Measurements from ENCODE around the gene PIP4P1. TPM values are rescaled to one million over a fixed set of nuclear protein-coding genes. Genes with fewer than 3 reads are reported as not detected.
"Not testable (repeated sequence)": the region's sequence is repeated elsewhere in the genome, so short reads cannot be mapped to it uniquely, and the experiment has no call there.

Gene PIP4P1
- total RNA-seq, 2 donors from 2014 or later, result 58.5 to 58.9 TPM

DNA sequence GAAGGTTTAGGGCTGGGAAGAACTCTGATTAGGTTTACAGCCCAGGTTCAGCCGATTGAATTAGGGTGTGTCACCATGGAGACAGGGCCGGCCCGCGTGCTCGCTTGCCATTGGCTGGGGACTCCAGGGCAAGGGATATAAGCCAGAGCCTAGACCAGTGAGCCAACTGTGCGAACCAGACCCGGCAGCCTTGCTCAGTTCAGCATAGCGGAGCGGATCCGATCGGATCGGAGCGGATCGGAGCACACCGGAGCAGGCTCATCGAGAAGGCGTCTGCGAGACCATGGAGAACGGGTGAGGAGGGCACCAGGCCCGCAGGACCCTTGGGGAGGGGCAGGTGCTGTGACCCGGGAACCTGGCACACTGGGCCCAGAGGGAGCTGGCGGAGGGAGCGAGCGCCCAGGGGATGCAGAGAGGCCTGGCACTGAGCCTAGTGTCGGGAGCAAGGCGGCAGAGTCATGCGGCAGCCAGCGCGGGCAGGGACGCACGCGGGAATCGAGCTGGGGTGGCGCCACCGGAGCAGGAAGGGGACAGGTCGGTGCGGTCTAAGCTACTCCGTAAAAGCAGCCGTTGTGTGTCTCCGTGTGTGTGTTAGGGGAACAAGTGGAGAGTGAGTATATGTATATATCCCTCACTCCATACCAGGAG lies 8.1 kb upstream of the PIP4P1 start, which contains the start of gene PNP:
PNP (plus strand) TSS at position 165 of the 648 bp plus-strand sequence; CDS start at position 284, 119 bp downstream.
- H3K27ac Mint-ChIP-seq, result peak within 1 kb of the TSS; percentile 97
- DNase-seq (peak; percentile 71 to 84 (median 81)), ATAC-seq (peak; percentile 94)
- peaks cover 50% of the 10 kb centered on the region for H3K4me1 Mint-ChIP-seq
- peak within 1 kb of the TSS; percentile 100 for H3K4me3 Mint-ChIP-seq
- H3K36me3 Mint-ChIP-seq (ENCODE audit: low read depth), result peaks cover 12% of the 10 kb centered on the region
- H3K27me3 Mint-ChIP-seq, result no peaks in the 10 kb centered on the region
- no peaks in the 10 kb centered on the region for H3K9me3 ChIP-seq (ENCODE audit: control insufficient read depth, low read length, poor library complexity, severe bottlenecking)

DNA sequence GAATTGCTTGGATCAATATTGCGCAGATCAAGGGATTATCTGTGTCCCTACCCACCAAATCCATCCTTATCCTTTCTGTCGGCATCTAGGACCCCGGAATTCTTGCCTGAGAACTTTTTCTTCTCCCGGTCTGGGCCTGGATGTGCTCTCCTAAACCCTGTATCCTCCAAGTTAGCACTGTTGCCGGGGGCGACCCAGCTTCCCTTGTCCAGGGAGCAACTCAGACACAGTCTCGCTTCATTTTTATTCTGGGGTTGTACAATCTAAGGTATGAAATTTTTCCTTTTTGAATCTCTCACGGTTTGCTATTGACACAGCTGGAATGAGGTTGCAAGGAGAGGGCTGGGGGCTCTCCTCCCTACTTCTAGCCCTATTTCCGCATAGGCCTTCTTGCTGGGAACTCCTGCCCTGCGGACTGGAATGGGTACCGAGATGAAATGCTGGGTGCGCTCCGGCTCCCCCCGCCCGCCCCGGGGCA lies 7.6 kb upstream of the PIP4P1 start:
- DNase-seq, result no peak
- no peaks in the 10 kb centered on the region for H3K27me3 Mint-ChIP-seq
- peaks cover 44% of the 10 kb centered on the region for H3K4me1 Mint-ChIP-seq
- H3K9me3 ChIP-seq (ENCODE audit: control insufficient read depth, low read length, poor library complexity, severe bottlenecking), result no peaks in the 10 kb centered on the region
- no peak for ATAC-seq
- H3K36me3 Mint-ChIP-seq (ENCODE audit: low read depth), result peaks cover 9% of the 10 kb centered on the region
- peak overlapping the region; percentile 100 for H3K4me3 Mint-ChIP-seq
- H3K27ac Mint-ChIP-seq, result peak overlapping the region; percentile 97

- Mint-ChIP-seq H3K27ac (peak overlapping the region; percentile 82), H3K4me3 (peak overlapping the region; percentile 96), H3K4me1 (peaks cover 31% of the 10 kb centered on the region), H3K27me3 (no peaks in the 10 kb centered on the region), H3K36me3 (ENCODE audit: low read depth) (peaks cover 9% of the 10 kb centered on the region)
- peak; percentile 11 for ATAC-seq
- H3K9me3 ChIP-seq (ENCODE audit: control insufficient read depth, low read length, poor library complexity, severe bottlenecking), result no peaks in the 10 kb centered on the region
- DNase-seq, result peak; percentile 44 to 71 (median 62)
Observed at GRCh38 chr14:20460458-20461224, 593 bp downstream of the PIP4P1 start.

DNA sequence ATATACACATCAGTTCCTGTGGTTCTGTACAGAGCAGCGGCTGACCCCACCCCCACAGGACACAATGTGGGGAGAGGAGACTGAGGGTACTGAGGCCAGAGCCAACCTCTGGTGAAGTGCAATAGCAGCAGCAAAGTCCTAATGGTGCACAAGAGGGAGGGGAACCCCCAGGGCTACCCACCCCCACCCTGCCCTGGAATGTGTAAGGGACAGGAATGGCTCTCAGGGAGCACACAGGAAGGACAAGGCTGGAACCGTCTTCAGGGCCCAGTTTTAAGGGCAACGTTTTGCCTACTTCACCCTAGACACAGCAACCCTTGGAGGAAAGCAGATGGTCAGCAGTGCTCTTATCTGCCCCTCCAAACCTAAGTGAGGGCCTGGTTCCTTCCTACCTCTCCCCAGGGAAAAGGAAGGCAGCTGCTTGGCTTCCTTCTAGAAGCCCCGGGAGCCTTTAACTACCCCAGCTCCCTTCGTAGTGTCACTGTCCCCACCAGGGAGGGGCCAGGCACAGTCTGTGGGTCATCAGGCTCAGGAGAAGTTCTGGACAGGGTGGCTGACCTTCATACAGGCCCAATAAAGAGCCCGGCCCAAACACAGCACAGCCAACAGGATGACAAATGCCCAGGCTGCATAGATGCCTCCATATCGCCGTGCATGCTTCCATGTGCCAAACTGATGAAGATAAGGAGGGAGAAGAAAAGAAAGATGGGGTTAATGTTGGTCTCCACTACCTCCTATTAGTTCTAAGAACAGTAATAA lies 3.0 kb downstream of the PIP4P1 start:
- H3K4me3 Mint-ChIP-seq, result no peak overlapping the region
- ATAC-seq (no peak), DNase-seq (no peak)
- no peak overlapping the region for H3K27ac Mint-ChIP-seq
- H3K9me3 ChIP-seq (ENCODE audit: control insufficient read depth, low read length, poor library complexity, severe bottlenecking), result no peaks in the 10 kb centered on the region
- peaks cover 29% of the 10 kb centered on the region for H3K4me1 Mint-ChIP-seq
- peaks cover 9% of the 10 kb centered on the region for H3K36me3 Mint-ChIP-seq (ENCODE audit: low read depth)
- H3K27me3 Mint-ChIP-seq, result no peaks in the 10 kb centered on the region

DNA sequence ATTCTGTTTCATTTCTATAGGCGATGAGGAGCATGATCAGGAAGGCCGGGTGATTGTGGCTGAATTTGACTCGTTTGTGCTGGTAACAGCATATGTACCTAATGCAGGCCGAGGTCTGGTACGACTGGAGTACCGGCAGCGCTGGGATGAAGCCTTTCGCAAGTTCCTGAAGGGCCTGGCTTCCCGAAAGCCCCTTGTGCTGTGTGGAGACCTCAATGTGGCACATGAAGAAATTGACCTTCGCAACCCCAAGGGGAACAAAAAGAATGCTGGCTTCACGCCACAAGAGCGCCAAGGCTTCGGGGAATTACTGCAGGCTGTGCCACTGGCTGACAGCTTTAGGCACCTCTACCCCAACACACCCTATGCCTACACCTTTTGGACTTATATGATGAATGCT lies 4.3 kb downstream of the PIP4P1 start:
- no peak overlapping the region for H3K4me3 Mint-ChIP-seq
- H3K9me3 ChIP-seq (ENCODE audit: control insufficient read depth, low read length, poor library complexity, severe bottlenecking), result no peaks in the 10 kb centered on the region
- ATAC-seq, result no peak
- no peaks in the 10 kb centered on the region for H3K27me3 Mint-ChIP-seq
- H3K4me1 Mint-ChIP-seq, result peaks cover 26% of the 10 kb centered on the region
- no peak overlapping the region for H3K27ac Mint-ChIP-seq
- no peak for DNase-seq
- H3K36me3 Mint-ChIP-seq (ENCODE audit: low read depth), result peaks cover 9% of the 10 kb centered on the region

GRCh38 chr14:20455355-20456300 lies 5.6 kb downstream of the PIP4P1 start:
- no peak overlapping the region for H3K4me3 Mint-ChIP-seq
- H3K36me3 Mint-ChIP-seq (ENCODE audit: low read depth), result peaks cover 11% of the 10 kb centered on the region
- H3K9me3 ChIP-seq (ENCODE audit: control insufficient read depth, low read length, poor library complexity, severe bottlenecking), result no peaks in the 10 kb centered on the region
- H3K4me1 Mint-ChIP-seq, result peaks cover 19% of the 10 kb centered on the region
- DNase-seq (peak; percentile 11 to 67 (median 54)), ATAC-seq (peak; percentile 74)
- no peak overlapping the region for H3K27ac Mint-ChIP-seq
- no peaks in the 10 kb centered on the region for H3K27me3 Mint-ChIP-seq

- ATAC-seq (peak; percentile 83), DNase-seq (peak; percentile 88 to 94 (median 93))
- Mint-ChIP-seq H3K27ac (no peak within 1 kb of the TSS), H3K27me3 (no peaks in the 10 kb centered on the region), H3K4me1 (peaks cover 10% of the 10 kb centered on the region), H3K4me3 (no peak within 1 kb of the TSS), H3K36me3 (ENCODE audit: low read depth) (peaks cover 10% of the 10 kb centered on the region)
- H3K9me3 ChIP-seq (ENCODE audit: control insufficient read depth, low read length, poor library complexity, severe bottlenecking), result no peaks in the 10 kb centered on the region
Observed at GRCh38 chr14:20454516-20455354, 6.5 kb downstream of the PIP4P1 start, which contains the start of the genes APEX1 and OSGEP. Gene APEX1, plus strand, starts transcription at chr14:20455226. Its CDS starts 420 bp downstream, at chr14:20455646. Gene OSGEP, minus strand, starts transcription at chr14:20454812. Its CDS starts 129 bp downstream, at chr14:20454683.

- Mint-ChIP-seq H3K36me3 (ENCODE audit: low read depth) (peaks cover 17% of the 10 kb centered on the region), H3K27ac (peak overlapping the region; percentile 80)
- not testable (repeated sequence) for H3K27me3 Mint-ChIP-seq; DNase-seq; H3K4me3 Mint-ChIP-seq; ATAC-seq; H3K4me1 Mint-ChIP-seq; H3K9me3 ChIP-seq (ENCODE audit: control insufficient read depth, low read length, poor library complexity, severe bottlenecking)
Observed at GRCh38 chr14:20452831-20453230, 8.4 kb downstream of the PIP4P1 start.

- H3K4me1 Mint-ChIP-seq, result peaks cover 7% of the 10 kb centered on the region
- H3K36me3 Mint-ChIP-seq (ENCODE audit: low read depth), result peaks cover 20% of the 10 kb centered on the region
- no peaks in the 10 kb centered on the region for H3K27me3 Mint-ChIP-seq
- no peak overlapping the region for H3K27ac Mint-ChIP-seq
- DNase-seq (no peak), ATAC-seq (no peak)
- no peaks in the 10 kb centered on the region for H3K9me3 ChIP-seq (ENCODE audit: control insufficient read depth, low read length, poor library complexity, severe bottlenecking)
- no peak overlapping the region for H3K4me3 Mint-ChIP-seq
Observed at GRCh38 chr14:20446889-20447288, 14.3 kb downstream of the PIP4P1 start.

DNA sequence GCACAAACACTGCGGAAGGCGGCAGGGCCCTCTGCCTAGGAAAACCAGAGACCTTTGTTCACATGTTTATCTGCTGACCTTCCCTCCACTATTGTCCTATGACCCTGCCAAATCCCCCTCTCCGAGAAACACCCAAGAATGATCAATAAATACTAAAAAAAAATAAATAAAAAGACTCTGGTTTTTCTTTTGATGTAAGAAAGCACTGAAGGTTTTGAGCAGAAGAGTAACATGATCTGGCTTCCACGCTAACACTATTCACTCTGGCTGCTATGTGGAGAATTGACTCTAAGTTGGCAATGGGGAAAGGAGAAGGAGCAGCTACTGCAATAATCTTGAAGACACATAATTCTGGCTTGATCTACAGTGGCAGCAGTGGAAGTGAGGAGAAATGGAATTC lies 17.6 kb downstream of the PIP4P1 start:
- not testable (repeated sequence) for H3K9me3 ChIP-seq (ENCODE audit: control insufficient read depth, low read length, poor library complexity, severe bottlenecking); H3K4me3 Mint-ChIP-seq; H3K27ac Mint-ChIP-seq; H3K27me3 Mint-ChIP-seq; ATAC-seq; DNase-seq
- peaks cover 24% of the 10 kb centered on the region for H3K4me1 Mint-ChIP-seq
- H3K36me3 Mint-ChIP-seq (ENCODE audit: low read depth), result peaks cover 14% of the 10 kb centered on the region

DNA sequence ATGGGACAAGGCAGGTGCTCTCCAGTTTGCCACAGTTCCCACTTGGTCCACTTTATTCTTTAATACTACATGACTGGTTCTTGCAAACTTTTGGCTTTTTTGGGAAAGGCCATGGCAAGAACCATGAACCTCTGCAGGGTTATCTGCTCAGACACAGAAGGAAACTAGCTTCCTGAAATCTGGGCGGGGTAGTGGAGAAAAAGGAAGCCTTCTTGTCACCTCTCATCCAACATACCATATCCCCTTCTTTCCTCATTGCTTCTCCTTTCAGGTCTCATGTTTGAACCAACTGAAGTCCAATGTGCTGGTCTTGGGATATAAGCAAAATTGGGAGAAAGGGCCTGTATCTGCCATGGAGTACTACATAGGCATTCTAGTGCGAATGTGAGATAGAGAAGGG lies 19.8 kb downstream of the PIP4P1 start:
- Mint-ChIP-seq H3K4me1 (peaks cover 21% of the 10 kb centered on the region), H3K36me3 (ENCODE audit: low read depth) (peaks cover 4% of the 10 kb centered on the region), H3K4me3 (peak overlapping the region; percentile 22), H3K27me3 (no peaks in the 10 kb centered on the region), H3K27ac (peak overlapping the region; percentile 68)
- no peaks in the 10 kb centered on the region for H3K9me3 ChIP-seq (ENCODE audit: control insufficient read depth, low read length, poor library complexity, severe bottlenecking)
- DNase-seq (no peak), ATAC-seq (no peak)

Measured in T-helper 17 cell (primary cell).